ENCODE results near the gene CRTAC1. TPM values are rescaled to one million over a fixed set of nuclear protein-coding genes. Genes with fewer than 3 reads are reported as not detected.

CRTAC1 gene
- total RNA-seq, 4 donors from 2014 or later: 17.5 to 35.1 (median 22.9) TPM

- 44 to 64% methylated on average over 3 of the region's 3 CpGs for WGBS, 2 donors
- Histone ChIP-seq H3K9me3 (no peaks in the 10 kb centered on the region), H3K4me1 (peaks cover 0 to 6% (median 0%) of the 10 kb centered on the region in 4 donors), H3K4me3 (no peak overlapping the region), H3K27me3 (peaks cover 0 to 35% of the 10 kb centered on the region in 2 donors), H3K36me3 (no peaks in the 10 kb centered on the region), H3K27ac (no peak overlapping the region)
- TF ChIP-seq POLR2A (IDR thresholded peaks at IDR 0.05) (no peak), EP300 (IDR thresholded peaks at IDR 0.05) (no peak), CTCF (IDR thresholded peaks at IDR 0.05) (no peak)
- no peak for DNase-seq (ENCODE audit: low spot score in 2 of 2)
Observed at GRCh38 chr10:97977673-97978072, 52.7 kb downstream of the CRTAC1 start.

GRCh38 chr10:97975598-97975997, 54.8 kb downstream of the CRTAC1 start:
- Histone ChIP-seq H3K9me3 (no peaks in the 10 kb centered on the region), H3K27ac (no peak overlapping the region), H3K4me3 (no peak overlapping the region), H3K36me3 (no peaks in the 10 kb centered on the region), H3K4me1 (peaks cover 0 to 6% (median 0%) of the 10 kb centered on the region in 4 donors), H3K27me3 (peaks cover 0 to 40% of the 10 kb centered on the region in 2 donors)
- WGBS, 2 donors: 84% methylated on average over 10 to 12 of the region's 12 CpGs
- DNase-seq (ENCODE audit: low spot score in 2 of 2): no peak
- TF ChIP-seq CTCF (IDR thresholded peaks at IDR 0.05) (no peak), EP300 (IDR thresholded peaks at IDR 0.05) (no peak), POLR2A (IDR thresholded peaks at IDR 0.05) (no peak)

GRCh38 chr10:97974526-97975525, 55.6 kb downstream of the CRTAC1 start:
- Histone ChIP-seq H3K9me3 (no peaks in the 10 kb centered on the region), H3K27ac (no peak overlapping the region), H3K4me3 (no peak overlapping the region), H3K27me3 (peaks cover 0 to 42% of the 10 kb centered on the region in 2 donors), H3K4me1 (peaks cover 0 to 6% (median 0%) of the 10 kb centered on the region in 4 donors), H3K36me3 (no peaks in the 10 kb centered on the region)
- no peak for TF ChIP-seq CTCF (IDR thresholded peaks at IDR 0.05)
- TF ChIP-seq EP300 (IDR thresholded peaks at IDR 0.05): no peak
- no peak for TF ChIP-seq POLR2A (IDR thresholded peaks at IDR 0.05)
- whole genome bisulfite sequencing, 2 donors: 14 to 22% methylated on average over 57 of the region's 57 CpGs
- no peak for DNase-seq (ENCODE audit: low spot score in 2 of 2)

- no peak overlapping the region for H3K27ac ChIP-seq
- DNase-seq (ENCODE audit: low spot score in 2 of 2): no peak
- TF ChIP-seq EP300 (IDR thresholded peaks at IDR 0.05) (no peak), CTCF (IDR thresholded peaks at IDR 0.05) (no peak), POLR2A (IDR thresholded peaks at IDR 0.05) (no peak)
- no peak overlapping the region for H3K4me3 ChIP-seq
- H3K9me3 ChIP-seq: no peaks in the 10 kb centered on the region
- WGBS, 2 donors: 68 to 74% methylated on average over 16 of the region's 16 CpGs
- H3K36me3 ChIP-seq: no peaks in the 10 kb centered on the region
- peaks cover 0 to 42% of the 10 kb centered on the region in 2 donors for H3K27me3 ChIP-seq
- H3K4me1 ChIP-seq: peaks cover 0 to 6% (median 0%) of the 10 kb centered on the region in 4 donors
Observed at GRCh38 chr10:97974100-97974499, 56.3 kb downstream of the CRTAC1 start.

- H3K36me3 ChIP-seq: no peaks in the 10 kb centered on the region
- no peak for DNase-seq (ENCODE audit: low spot score in 2 of 2)
- 68 to 86% methylated on average over 4 of the region's 4 CpGs for WGBS, 2 donors
- TF ChIP-seq EP300 (IDR thresholded peaks at IDR 0.05) (no peak), CTCF (IDR thresholded peaks at IDR 0.05) (no peak), POLR2A (IDR thresholded peaks at IDR 0.05) (no peak)
- no peaks in the 10 kb centered on the region for H3K9me3 ChIP-seq
- peaks cover 0 to 9% of the 10 kb centered on the region in 2 donors for H3K27me3 ChIP-seq
- no peaks in the 10 kb centered on the region for H3K4me1 ChIP-seq
- no peak overlapping the region for H3K27ac ChIP-seq
- no peak overlapping the region for H3K4me3 ChIP-seq
Observed at GRCh38 chr10:97969538-97970079, 60.8 kb downstream of the CRTAC1 start.
